OCI-LY1 (cell line): ENCODE results near the gene EFCC1.

Source experiments
- CTCF ChIP-seq: fragments of 200-600 bp; sonication (generic), shearing (Covaris generic); IDR thresholded peaks from 2 replicates; pipeline ENCODE4 v1.5.1; 2017; ENCODE audit warnings: mild to moderate bottlenecking, antibody characterized with exemption, low read length, moderate library complexity, mixed read lengths
- EZH2 ChIP-seq: fragments of 200-600 bp; sonication (generic), shearing (Covaris generic); IDR thresholded peaks from 2 replicates; pipeline ENCODE4 v1.8.0; 2017; ENCODE audit warnings: borderline replicate concordance, mixed run types, mild to moderate bottlenecking, antibody characterized with exemption, low read length, moderate library complexity, mixed read lengths

GRCh38 chr3:129063091-129063640 lies 62.1 kb downstream of the EFCC1 start:
- TF ChIP-seq CTCF (no peak), EZH2 (no peak)
